Measurements from ENCODE around the gene ARFGAP1. TPM values are rescaled to one million over a fixed set of nuclear protein-coding genes. Genes with fewer than 3 reads are reported as not detected.

Gene ARFGAP1
- total RNA-seq, 1 donor from 2014 or later, result 67.0 TPM

DNA sequence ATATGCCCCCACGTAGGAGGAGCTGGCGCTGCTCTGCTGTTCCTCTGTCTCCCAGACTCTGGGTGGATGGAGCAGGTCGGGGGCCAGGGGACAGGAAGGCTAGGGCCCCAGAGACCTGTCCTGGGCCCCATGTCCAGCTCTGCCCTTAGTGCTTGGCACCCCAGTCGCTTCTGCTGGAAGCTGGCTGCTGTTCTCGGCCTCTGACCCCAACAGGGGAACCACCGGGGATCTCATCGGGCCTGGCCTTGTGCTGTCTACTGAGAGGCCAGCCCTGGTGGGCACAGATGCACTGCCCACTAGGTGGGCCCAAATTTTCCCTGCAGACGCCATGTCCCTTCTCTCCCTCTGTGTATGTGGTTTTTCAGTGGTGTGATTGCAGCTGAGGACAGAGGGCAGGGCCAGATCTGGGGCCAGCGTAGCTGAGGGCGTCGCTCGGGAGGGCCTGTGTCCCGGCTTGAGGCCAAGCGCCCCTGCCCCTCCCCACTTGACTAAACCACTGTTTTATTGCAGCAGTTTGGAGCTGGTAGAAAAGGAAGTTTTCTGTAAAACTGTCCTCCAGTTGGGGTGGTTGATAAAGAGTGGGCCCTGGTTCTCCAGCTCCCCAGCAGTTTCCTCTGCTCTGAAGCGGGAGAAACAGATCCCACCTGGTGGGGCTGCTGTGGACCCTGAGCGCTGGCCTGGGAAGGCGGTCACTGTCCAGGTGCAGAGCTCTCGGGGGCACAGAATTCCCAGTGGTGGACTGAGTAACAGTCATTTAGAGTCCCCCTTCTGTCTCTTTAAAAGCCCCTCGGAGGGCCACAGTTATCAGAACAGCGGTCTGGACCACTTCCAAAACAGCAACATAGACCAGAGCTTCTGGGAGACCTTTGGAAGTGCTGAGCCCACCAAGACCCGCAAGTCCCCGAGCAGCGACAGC, 14.4 kb downstream of the ARFGAP1 start:
- ATAC-seq, result no peak
- no peak overlapping the region for H3K27ac ChIP-seq
- no peak overlapping the region for H3K4me3 ChIP-seq
- TF ChIP-seq, protein P1, sequence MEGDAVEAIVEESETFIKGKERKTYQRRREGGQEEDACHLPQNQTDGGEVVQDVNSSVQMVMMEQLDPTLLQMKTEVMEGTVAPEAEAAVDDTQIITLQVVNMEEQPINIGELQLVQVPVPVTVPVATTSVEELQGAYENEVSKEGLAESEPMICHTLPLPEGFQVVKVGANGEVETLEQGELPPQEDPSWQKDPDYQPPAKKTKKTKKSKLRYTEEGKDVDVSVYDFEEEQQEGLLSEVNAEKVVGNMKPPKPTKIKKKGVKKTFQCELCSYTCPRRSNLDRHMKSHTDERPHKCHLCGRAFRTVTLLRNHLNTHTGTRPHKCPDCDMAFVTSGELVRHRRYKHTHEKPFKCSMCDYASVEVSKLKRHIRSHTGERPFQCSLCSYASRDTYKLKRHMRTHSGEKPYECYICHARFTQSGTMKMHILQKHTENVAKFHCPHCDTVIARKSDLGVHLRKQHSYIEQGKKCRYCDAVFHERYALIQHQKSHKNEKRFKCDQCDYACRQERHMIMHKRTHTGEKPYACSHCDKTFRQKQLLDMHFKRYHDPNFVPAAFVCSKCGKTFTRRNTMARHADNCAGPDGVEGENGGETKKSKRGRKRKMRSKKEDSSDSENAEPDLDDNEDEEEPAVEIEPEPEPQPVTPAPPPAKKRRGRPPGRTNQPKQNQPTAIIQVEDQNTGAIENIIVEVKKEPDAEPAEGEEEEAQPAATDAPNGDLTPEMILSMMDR (IDR thresholded peaks at IDR 0.05), result no peak
- intact Hi-C loops (cut with DNase I), result no loop called here
- H3K27me3 ChIP-seq, result peaks cover 1% of the 10 kb centered on the region
- H3K36me3 ChIP-seq, result peaks cover 36% of the 10 kb centered on the region
- no peak for DNase-seq
- no peaks in the 10 kb centered on the region for H3K9me3 ChIP-seq
- H3K4me1 ChIP-seq, result no peaks in the 10 kb centered on the region

DNA sequence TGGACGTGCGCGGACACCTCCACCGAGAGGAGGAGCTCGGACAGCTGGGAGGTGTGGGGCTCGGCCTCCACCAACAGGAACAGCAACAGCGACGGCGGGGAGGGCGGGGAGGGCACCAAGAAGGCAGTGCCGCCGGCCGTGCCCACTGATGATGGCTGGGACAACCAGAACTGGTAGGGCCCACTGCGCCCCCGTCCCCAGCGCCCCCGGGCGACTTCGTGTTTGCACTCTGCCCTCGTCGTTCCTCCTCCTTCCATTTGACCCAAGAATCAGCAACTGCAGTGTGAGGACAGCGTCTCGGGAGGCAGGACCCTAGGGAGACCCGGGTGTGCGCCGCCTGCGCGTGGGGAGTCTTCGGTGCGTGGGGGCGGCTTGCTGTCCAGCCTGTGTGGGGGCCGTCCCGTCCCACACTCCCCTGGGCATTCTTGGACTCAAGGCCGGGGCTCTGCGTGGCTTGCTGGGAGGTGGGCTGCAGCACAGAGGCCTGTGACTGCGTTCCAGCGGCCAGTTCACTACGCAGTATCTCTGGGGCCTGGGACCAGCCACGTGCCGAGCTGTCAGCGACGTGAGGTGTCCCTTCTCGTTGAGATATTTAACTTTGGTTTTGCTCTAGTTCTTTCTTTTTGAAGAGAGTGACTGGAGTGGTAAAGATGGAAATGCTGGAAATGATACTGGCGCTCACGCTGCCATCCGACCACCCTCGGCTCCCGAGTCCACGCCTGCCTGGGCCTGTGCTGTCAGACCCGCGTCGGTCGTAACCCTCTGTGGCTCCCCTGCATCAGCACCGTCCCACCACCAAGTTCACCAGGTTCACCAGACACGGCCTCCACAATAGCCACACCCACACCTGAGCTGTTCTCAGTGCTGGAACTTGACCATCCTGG, 15.3 kb downstream of the ARFGAP1 start:
- DNase-seq (no peak), ATAC-seq (no peak)
- TF ChIP-seq, protein P1 (IDR thresholded peaks at IDR 0.05), result no peak

DNA sequence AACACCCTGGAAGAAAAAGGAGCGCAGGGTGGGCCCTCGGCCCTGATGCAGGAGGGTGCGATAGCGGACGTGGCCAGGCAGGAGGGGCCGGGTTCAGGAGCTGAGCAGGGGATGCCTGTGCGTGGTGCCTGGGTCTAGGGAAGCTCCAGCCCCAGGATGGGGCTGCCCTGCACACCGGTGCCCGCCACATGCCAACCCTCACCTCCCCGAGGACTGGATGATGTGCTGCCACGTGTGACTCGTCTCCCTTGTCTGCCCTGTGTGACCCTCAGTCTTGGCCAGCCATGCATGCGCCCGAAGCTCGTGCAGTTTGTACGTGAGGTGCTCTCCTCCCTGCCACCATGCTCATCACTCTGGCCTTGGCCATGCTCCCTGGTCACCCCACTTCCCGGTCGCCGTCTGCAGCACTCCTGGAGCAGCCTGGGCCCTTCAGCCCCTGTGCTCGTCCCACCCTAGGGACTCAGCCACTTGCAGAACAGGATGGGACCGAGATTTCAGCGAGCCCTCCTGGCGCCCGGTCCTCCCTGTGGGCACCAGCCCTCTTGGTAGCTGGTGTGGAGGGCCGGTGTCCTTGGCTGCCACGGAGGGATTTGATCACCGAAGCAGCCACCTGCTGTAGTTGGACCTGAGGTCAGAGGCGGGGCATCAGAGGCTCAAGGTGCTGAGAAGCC, 16.1 kb downstream of the ARFGAP1 start:
- Histone ChIP-seq H3K36me3 (peaks cover 24% of the 10 kb centered on the region), H3K4me3 (no peak overlapping the region), H3K27me3 (peaks cover 5% of the 10 kb centered on the region), H3K27ac (no peak overlapping the region), H3K9me3 (no peaks in the 10 kb centered on the region), H3K4me1 (no peaks in the 10 kb centered on the region)
- no peak for DNase-seq
- TF ChIP-seq, protein P1 (IDR thresholded peaks at IDR 0.05), result no peak
- intact Hi-C loops (cut with DNase I), result no loop called here
- no peak for ATAC-seq

More for the DNA sequence above, 15.3 kb downstream of the ARFGAP1 start:
- Histone ChIP-seq H3K9me3 (no peaks in the 10 kb centered on the region), H3K4me1 (no peaks in the 10 kb centered on the region), H3K27ac (no peak overlapping the region), H3K27me3 (peaks cover 5% of the 10 kb centered on the region), H3K4me3 (no peak overlapping the region), H3K36me3 (peaks cover 27% of the 10 kb centered on the region)
- intact Hi-C loops (cut with DNase I), result no loop called here

DNA sequence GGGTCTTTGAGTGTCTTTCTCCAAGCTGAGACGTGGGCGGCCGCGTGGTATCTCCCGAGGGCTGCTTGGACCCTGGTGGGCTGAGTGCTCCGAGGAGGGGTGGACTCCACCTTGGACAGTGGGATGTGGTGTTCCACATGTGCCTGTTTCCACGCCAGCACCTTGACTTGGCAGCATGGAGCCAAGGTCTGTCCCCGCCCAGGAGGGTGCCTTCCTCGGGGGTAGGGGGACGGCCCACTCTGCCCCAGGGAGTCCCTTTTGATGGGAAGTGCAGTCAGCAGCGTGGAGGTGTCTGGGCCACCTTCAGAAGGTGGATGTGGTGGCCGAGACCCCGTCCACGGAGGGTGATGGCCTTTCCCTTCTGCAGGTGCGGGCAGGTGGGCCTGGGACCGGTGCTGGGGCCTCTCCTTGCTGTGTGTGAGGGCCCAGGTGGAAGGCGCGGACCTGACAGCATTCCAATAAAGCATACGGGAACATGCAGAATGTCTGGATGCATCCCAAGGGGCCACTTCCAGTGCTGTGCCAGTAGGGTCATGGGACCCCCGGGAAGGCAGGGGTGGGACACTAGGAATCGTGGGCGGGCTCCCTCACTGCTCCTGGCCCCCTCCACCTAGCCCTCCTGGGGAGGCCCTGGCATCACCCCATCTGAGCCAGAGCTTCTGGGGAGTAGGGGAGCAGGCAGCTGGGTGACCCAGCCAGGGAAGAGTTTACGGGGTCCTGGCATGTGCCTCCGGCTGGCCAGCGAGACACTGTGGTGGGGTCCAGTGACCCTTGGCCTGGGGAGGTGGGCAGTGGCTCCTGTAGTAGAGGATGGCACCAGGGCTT, 16.9 kb downstream of the ARFGAP1 start:
- H3K27me3 ChIP-seq, result peaks cover 6% of the 10 kb centered on the region
- DNase-seq, result no peak
- intact Hi-C loops (cut with DNase I), result no loop called here
- peaks cover 24% of the 10 kb centered on the region for H3K36me3 ChIP-seq
- TF ChIP-seq, protein P1 (IDR thresholded peaks at IDR 0.05), result no peak
- H3K4me1 ChIP-seq, result no peaks in the 10 kb centered on the region
- H3K4me3 ChIP-seq, result no peak overlapping the region
- H3K9me3 ChIP-seq, result no peaks in the 10 kb centered on the region
- ATAC-seq, result no peak
- no peak overlapping the region for H3K27ac ChIP-seq
